ENCODE data around the gene ADH4.

GRCh38 chr4:99161373-99162099 lies 17.4 kb upstream of the ADH4 start:
- TF ChIP-seq CTCF (IDR thresholded peaks at IDR 0.05; ENCODE audit: low read length) = no peak
- no peak for TF ChIP-seq EZH2 (optimal IDR thresholded peaks at IDR 0.05; ENCODE audit: low read depth, low read length)

Data from MM.1S (cell line).